CD4-positive, alpha-beta T cell (primary cell): ENCODE results near the gene SLC38A3. TPM values are rescaled to one million over a fixed set of nuclear protein-coding genes. Genes with fewer than 3 reads are reported as not detected.

Source experiments
- ATAC-seq: fragments of 200-7000 bp; cut with Tn5 transposase; one replicate; pipeline ENCODE4 v1.10.0; 2022; ENCODE audit warnings: mild to moderate bottlenecking; ENCODE audit not compliant: poor library complexity
- CTCF ChIA-PET: fragments of 350-600 bp; sonication (Branson Sonifier 250); formaldehyde crosslinking; loops from one replicate; lab custom pipeline; 2021; ENCODE audit warnings: antibody characterized with exemption, inconsistent platforms; lab: Charles Lee
- POLR2A ChIA-PET: fragments of 350-600 bp; sonication (Branson Sonifier 250); formaldehyde crosslinking; loops from one replicate; lab custom pipeline; 2021; ENCODE audit warnings: antibody characterized with exemption, inconsistent platforms; lab: Charles Lee
- DNase-seq, 14 experiments: peaks; one replicate each; pipeline ENCODE4 v3.0.0-alpha.2; 2013 to 2020; ENCODE audit warnings: mixed read lengths in 2 of 14
- H3K27ac ChIP-seq, 2 donors: one replicate each; pipeline versions ENCODE4 v1.5.1 to v1.7.0; 2013; ENCODE audit warnings: low read length in 2 of 2, low read depth in 1 of 2, mild to moderate bottlenecking in 1 of 2
- H3K27me3 ChIP-seq, 2 experiments: 1 replicate in 1 of 2; 2 replicates in 1 of 2; pipeline versions ENCODE4 v1.6.1 to v1.7.0; 2013; ENCODE audit warnings: low read length in 2 of 2, control low read depth in 1 of 2, mild to moderate bottlenecking in 1 of 2, moderate library complexity in 1 of 2; ENCODE audit not compliant: insufficient read depth in 2 of 2, control insufficient read depth in 1 of 2
- H3K36me3 ChIP-seq: one replicate; pipeline ENCODE4 v1.6.1; 2013; ENCODE audit warnings: low read length, control low read depth; ENCODE audit not compliant: insufficient read depth
- H3K4me1 ChIP-seq: one replicate; pipeline ENCODE4 v1.6.1; 2013; ENCODE audit warnings: low read length, control low read depth; ENCODE audit not compliant: insufficient read depth
- H3K4me3 ChIP-seq: one replicate; pipeline ENCODE4 v1.5.1; 2013; ENCODE audit warnings: mild to moderate bottlenecking, low read length, moderate library complexity
- H3K9me3 ChIP-seq, 2 experiments: 1 replicate in 1 of 2; 2 replicates in 1 of 2; pipeline versions ENCODE4 v1.6.1 to v1.7.0; 2013; ENCODE audit warnings: low read length in 2 of 2, mild to moderate bottlenecking in 2 of 2, control low read depth in 1 of 2, moderate library complexity in 1 of 2; ENCODE audit not compliant: control insufficient read depth in 1 of 2, insufficient read depth in 1 of 2
- H3K27ac Mint-ChIP-seq: one replicate; pipeline ENCODE4 v1.8.0; 2020; ENCODE audit warnings: mixed read lengths
- H3K27me3 Mint-ChIP-seq: one replicate; pipeline ENCODE4 v1.8.0; 2021; ENCODE audit warnings: mixed read lengths
- H3K36me3 Mint-ChIP-seq: one replicate; pipeline ENCODE4 v1.8.0; 2021; ENCODE audit warnings: low read depth, mixed read lengths
- H3K4me1 Mint-ChIP-seq: one replicate; pipeline ENCODE4 v1.8.0; 2021; ENCODE audit warnings: low read depth, mixed read lengths
- H3K4me3 Mint-ChIP-seq: one replicate; pipeline ENCODE4 v1.8.0; 2020; ENCODE audit warnings: mild to moderate bottlenecking, mixed read lengths
- H3K9me3 Mint-ChIP-seq: one replicate; pipeline ENCODE4 v1.8.0; 2020; ENCODE audit warnings: mixed read lengths
- intact Hi-C, 2 experiments: fragments of 100-400 bp; cut with DNase I in 1 of 2; cut with micrococcal nuclease in 1 of 2; formaldehyde crosslinking; loops; one replicate each; pipeline versions ENCODE4 v1.15.1 to v1.9.0; 2023 to 2025; cut with DNase I, micrococcal nuclease
- total RNA-seq, 174 experiments: library from RNA in 2 of 174; stranded (reverse) in 2 of 174; gene quantifications; one replicate each; pipeline ENCODE4 v1.2.3 and lab custom pipeline; 2021 to 2026
- TF ChIP-seq, protein P1 (sequence below): fragments of 200-600 bp; IDR thresholded peaks from one replicate; pipeline ENCODE4 v1.8.0; 2022; ENCODE audit warnings: antibody characterized with exemption, mild to moderate bottlenecking

SLC38A3 gene
- total RNA-seq, 2 experiments from 2014 or later: 1.0 to 1.1 TPM

- H3K27ac ChIP-seq: no peak overlapping the region
- TF ChIP-seq, protein P1, sequence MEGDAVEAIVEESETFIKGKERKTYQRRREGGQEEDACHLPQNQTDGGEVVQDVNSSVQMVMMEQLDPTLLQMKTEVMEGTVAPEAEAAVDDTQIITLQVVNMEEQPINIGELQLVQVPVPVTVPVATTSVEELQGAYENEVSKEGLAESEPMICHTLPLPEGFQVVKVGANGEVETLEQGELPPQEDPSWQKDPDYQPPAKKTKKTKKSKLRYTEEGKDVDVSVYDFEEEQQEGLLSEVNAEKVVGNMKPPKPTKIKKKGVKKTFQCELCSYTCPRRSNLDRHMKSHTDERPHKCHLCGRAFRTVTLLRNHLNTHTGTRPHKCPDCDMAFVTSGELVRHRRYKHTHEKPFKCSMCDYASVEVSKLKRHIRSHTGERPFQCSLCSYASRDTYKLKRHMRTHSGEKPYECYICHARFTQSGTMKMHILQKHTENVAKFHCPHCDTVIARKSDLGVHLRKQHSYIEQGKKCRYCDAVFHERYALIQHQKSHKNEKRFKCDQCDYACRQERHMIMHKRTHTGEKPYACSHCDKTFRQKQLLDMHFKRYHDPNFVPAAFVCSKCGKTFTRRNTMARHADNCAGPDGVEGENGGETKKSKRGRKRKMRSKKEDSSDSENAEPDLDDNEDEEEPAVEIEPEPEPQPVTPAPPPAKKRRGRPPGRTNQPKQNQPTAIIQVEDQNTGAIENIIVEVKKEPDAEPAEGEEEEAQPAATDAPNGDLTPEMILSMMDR: no peak
- no peak overlapping the region for H3K4me3 ChIP-seq
- intact Hi-C loops: no loop called here
- peaks cover 0 to 18% of the 10 kb centered on the region in 2 experiments for H3K9me3 ChIP-seq
- Mint-ChIP-seq H3K36me3 (no peaks in the 10 kb centered on the region), H3K4me1 (no peaks in the 10 kb centered on the region), H3K27ac (no peak overlapping the region), H3K27me3 (peaks cover 49% of the 10 kb centered on the region), H3K9me3 (no peaks in the 10 kb centered on the region), H3K4me3 (no peak overlapping the region)
- CTCF ChIA-PET: no interaction called here
- DNase-seq (no peak), ATAC-seq (no peak)
- peaks cover 21% of the 10 kb centered on the region for H3K4me1 ChIP-seq
- POLR2A ChIA-PET: no interaction called here
- no peaks in the 10 kb centered on the region for H3K36me3 ChIP-seq
- peaks cover 45 to 58% of the 10 kb centered on the region in 2 experiments for H3K27me3 ChIP-seq
Observed at GRCh38 chr3:50202353-50203112, 2.5 kb upstream of the SLC38A3 start.

GRCh38 chr3:50203113-50203808, 1.8 kb upstream of the SLC38A3 start:
- TF ChIP-seq, protein P1: no peak
- DNase-seq: no peak
- ChIA-PET CTCF (interaction anchor here (1.2 to 1.3 kb wide), 2 partner anchors 9 to 11 kb away, joined by 4 read pairs; no protein-coding TSS in a partner anchor), POLR2A (no interaction called here)
- no peaks in the 10 kb centered on the region for H3K36me3 ChIP-seq
- Mint-ChIP-seq H3K4me3 (no peak overlapping the region), H3K36me3 (no peaks in the 10 kb centered on the region), H3K27ac (no peak overlapping the region), H3K27me3 (peaks cover 50% of the 10 kb centered on the region), H3K4me1 (no peaks in the 10 kb centered on the region), H3K9me3 (no peaks in the 10 kb centered on the region)
- ATAC-seq: no peak
- H3K9me3 ChIP-seq: peaks cover 0 to 18% of the 10 kb centered on the region in 2 experiments
- peaks cover 48 to 63% of the 10 kb centered on the region in 2 experiments for H3K27me3 ChIP-seq
- no peak overlapping the region for H3K27ac ChIP-seq
- intact Hi-C loops: no loop called here
- peaks cover 21% of the 10 kb centered on the region for H3K4me1 ChIP-seq
- H3K4me3 ChIP-seq: no peak overlapping the region

DNA sequence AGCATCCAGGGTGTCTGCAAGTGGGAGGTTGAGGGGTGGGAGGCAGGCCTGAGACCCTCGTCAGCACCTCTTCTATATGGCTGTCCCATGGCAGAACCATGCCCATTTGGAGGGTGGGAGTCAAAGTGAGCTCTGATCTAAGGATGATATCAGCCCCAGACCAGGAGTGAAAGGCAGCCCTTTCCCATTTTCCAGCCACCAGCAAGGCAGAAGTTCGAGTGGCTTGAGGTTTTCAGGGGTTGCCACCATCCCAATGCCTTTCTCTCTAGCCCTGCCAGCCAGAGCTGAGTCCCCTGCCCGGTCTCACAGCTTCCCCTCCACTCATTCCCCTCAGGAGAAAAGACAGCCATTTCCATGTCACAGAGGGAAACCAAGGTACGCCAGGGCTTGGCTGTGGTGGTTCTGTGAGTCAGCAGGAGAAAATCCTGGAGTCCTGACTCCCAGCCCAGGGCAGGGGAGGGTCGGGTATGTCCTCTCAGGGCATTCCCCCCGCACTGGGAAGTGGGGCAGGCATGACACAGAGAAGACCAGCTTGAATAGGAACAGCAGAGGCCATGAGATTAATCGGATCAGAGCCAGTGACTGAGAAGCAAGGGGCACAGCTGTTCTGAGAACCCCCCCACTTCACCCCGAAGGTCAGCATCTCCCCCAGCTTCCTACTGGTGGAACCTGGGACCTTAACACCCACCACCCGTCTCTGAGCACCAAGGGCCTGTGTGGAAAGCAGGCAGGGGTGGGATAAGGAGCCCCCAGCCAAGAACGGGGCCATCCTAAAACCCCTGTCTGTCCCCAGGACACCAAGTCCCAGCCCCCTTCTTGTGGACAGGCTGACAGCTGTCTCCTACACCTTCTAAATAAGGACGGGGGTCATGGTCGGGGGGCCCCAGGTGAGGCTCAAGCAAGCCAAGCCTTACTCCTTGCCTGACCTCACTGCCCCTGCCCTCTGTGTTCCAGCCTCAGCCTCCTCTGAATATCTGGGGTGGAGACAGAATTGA, 965 bp upstream of the SLC38A3 start:
- ATAC-seq (no peak), DNase-seq (no peak)
- POLR2A ChIA-PET: interaction anchor here (0.6 kb wide), 1 partner anchor 940 kb away, joined by 3 read pairs; no protein-coding TSS in a partner anchor
- no peak overlapping the region for H3K4me3 Mint-ChIP-seq
- no peaks in the 10 kb centered on the region for H3K9me3 Mint-ChIP-seq
- Histone ChIP-seq H3K27ac (no peak overlapping the region), H3K9me3 (peaks cover 0 to 18% of the 10 kb centered on the region in 2 experiments), H3K4me1 (peaks cover 21% of the 10 kb centered on the region), H3K36me3 (no peaks in the 10 kb centered on the region), H3K4me3 (no peak overlapping the region), H3K27me3 (peaks cover 48 to 63% of the 10 kb centered on the region in 2 experiments)
- H3K27me3 Mint-ChIP-seq: peaks cover 56% of the 10 kb centered on the region
- H3K27ac Mint-ChIP-seq: no peak overlapping the region
- intact Hi-C loops: no loop called here
- TF ChIP-seq, protein P1: no peak
- H3K4me1 Mint-ChIP-seq: no peaks in the 10 kb centered on the region
- H3K36me3 Mint-ChIP-seq: no peaks in the 10 kb centered on the region
- CTCF ChIA-PET: interaction anchor here (1.2 to 1.7 kb wide), 3 partner anchors 9 to 12 kb away, joined by 4 to 5 read pairs (median 4); no protein-coding TSS in a partner anchor
